ENCODE data around the gene RSPH1.

The RSPH1 gene

GRCh38 chr21:42459082-42459460 is 37.0 kb downstream of the RSPH1 start:
- Histone ChIP-seq H3K9me3 (ENCODE audit: control insufficient read depth, insufficient read depth, low read length) (no peaks in the 10 kb centered on the region), H3K27ac (ENCODE audit: low read depth, low read length) (no peak overlapping the region), H4K20me1 (ENCODE audit: control insufficient read depth, insufficient read depth, low read depth, low read length) (no peaks in the 10 kb centered on the region), H3K4me2 (ENCODE audit: low read length) (no peak overlapping the region), H3F3A (ENCODE audit: control insufficient read depth, insufficient read depth) (peaks cover 27% of the 10 kb centered on the region), H3K36me3 (ENCODE audit: control insufficient read depth, low read length) (no peaks in the 10 kb centered on the region), H3K9me2 (replicated peaks; ENCODE audit: control insufficient read depth, low read length) (no peaks in the 10 kb centered on the region), H3K4me1 (ENCODE audit: control insufficient read depth, low read length) (peaks cover 62% of the 10 kb centered on the region), H3K79me2 (ENCODE audit: control insufficient read depth, low read length) (0 out of 2 replicates have a peak, but pooled peaks cover 3% of the 10 kb centered on the region), H3K4me3 (ENCODE audit: low read length) (no peak overlapping the region), H3K27me3 (ENCODE audit: control insufficient read depth, low read length) (no peaks in the 10 kb centered on the region)
- no peak for TF ChIP-seq CTCF (IDR thresholded peaks at IDR 0.05; ENCODE audit: low read depth, low read length, poor library complexity, severe bottlenecking)
- no peak for TF ChIP-seq EZH2phosphoT487 (IDR thresholded peaks at IDR 0.05; ENCODE audit: borderline replicate concordance, low read length)

GRCh38 chr21:42456457-42456856 is 39.6 kb downstream of the RSPH1 start:
- no peaks in the 10 kb centered on the region for H4K20me1 ChIP-seq (ENCODE audit: control insufficient read depth, insufficient read depth, low read depth, low read length)
- no peaks in the 10 kb centered on the region for H3K9me3 ChIP-seq (ENCODE audit: control insufficient read depth, insufficient read depth, low read length)
- no peaks in the 10 kb centered on the region for H3K36me3 ChIP-seq (ENCODE audit: control insufficient read depth, low read length)
- no peak overlapping the region for H3K4me2 ChIP-seq (ENCODE audit: low read length)
- peaks cover 49% of the 10 kb centered on the region for H3K4me1 ChIP-seq (ENCODE audit: control insufficient read depth, low read length)
- H3K9me2 ChIP-seq (replicated peaks; ENCODE audit: control insufficient read depth, low read length) = no peaks in the 10 kb centered on the region
- no peaks in the 10 kb centered on the region for H3K79me2 ChIP-seq (ENCODE audit: control insufficient read depth, low read length)
- no peak overlapping the region for H3K4me3 ChIP-seq (ENCODE audit: low read length)
- TF ChIP-seq EZH2phosphoT487 (IDR thresholded peaks at IDR 0.05; ENCODE audit: borderline replicate concordance, low read length) = no peak
- TF ChIP-seq CTCF (IDR thresholded peaks at IDR 0.05; ENCODE audit: low read depth, low read length, poor library complexity, severe bottlenecking) = no peak
- peaks cover 15% of the 10 kb centered on the region for H3F3A ChIP-seq (ENCODE audit: control insufficient read depth, insufficient read depth)
- no peaks in the 10 kb centered on the region for H3K27me3 ChIP-seq (ENCODE audit: control insufficient read depth, low read length)
- H3K27ac ChIP-seq (ENCODE audit: low read depth, low read length) = no peak overlapping the region

- H3K4me2 ChIP-seq (ENCODE audit: low read length) = no peak overlapping the region
- no peak overlapping the region for H3K27ac ChIP-seq (ENCODE audit: low read depth, low read length)
- no peaks in the 10 kb centered on the region for H3K9me2 ChIP-seq (replicated peaks; ENCODE audit: control insufficient read depth, low read length)
- H3K4me3 ChIP-seq (ENCODE audit: low read length) = no peak overlapping the region
- no peaks in the 10 kb centered on the region for H3K79me2 ChIP-seq (ENCODE audit: control insufficient read depth, low read length)
- no peaks in the 10 kb centered on the region for H3K9me3 ChIP-seq (ENCODE audit: control insufficient read depth, insufficient read depth, low read length)
- H3K27me3 ChIP-seq (ENCODE audit: control insufficient read depth, low read length) = no peaks in the 10 kb centered on the region
- peaks cover 10% of the 10 kb centered on the region; the same call in 1 of the 2 replicates for H3F3A ChIP-seq (ENCODE audit: control insufficient read depth, insufficient read depth)
- TF ChIP-seq EZH2phosphoT487 (IDR thresholded peaks at IDR 0.05; ENCODE audit: borderline replicate concordance, low read length) (no peak), CTCF (IDR thresholded peaks at IDR 0.05; ENCODE audit: low read depth, low read length, poor library complexity, severe bottlenecking) (no peak)
- H3K36me3 ChIP-seq (ENCODE audit: control insufficient read depth, low read length) = no peaks in the 10 kb centered on the region
- no peaks in the 10 kb centered on the region for H4K20me1 ChIP-seq (ENCODE audit: control insufficient read depth, insufficient read depth, low read depth, low read length)
- H3K4me1 ChIP-seq (ENCODE audit: control insufficient read depth, low read length) = peaks cover 43% of the 10 kb centered on the region
Observed at GRCh38 chr21:42455754-42456440, 40.1 kb downstream of the RSPH1 start.
